HEK293 (cell line): ENCODE data around the gene CECR2.

ENCODE experiments used
- CTCF ChIA-PET: fragments of 350-600 bp; formaldehyde crosslinking; extraction: SDS; loops from one replicate; lab custom pipeline; 2021; ENCODE audit warnings: antibody characterized with exemption; lab: Yijun Ruan, JAX
- POLR2A ChIA-PET: fragments of 300-600 bp; formaldehyde crosslinking; extraction: SDS; loops from one replicate; lab custom pipeline; 2020; ENCODE audit warnings: antibody characterized with exemption, inconsistent platforms; lab: Yijun Ruan, JAX
- H3K27ac ChIP-seq: fragments of 200-500 bp; sonication (Bioruptor generic); 2 replicates; pipeline ENCODE4 v1.5.1; 2014; ENCODE audit warnings: low read depth, low read length, control low read depth, inconsistent platforms; ENCODE audit errors: extremely low read depth
- H3K36me3 ChIP-seq, 2 experiments: fragments of 200-500 bp in 1 of 2; sonication (Bioruptor generic) in 1 of 2; 1 replicate in 1 of 2; 2 replicates in 1 of 2; pipeline ENCODE4 v1.5.1; 2014 to 2017; ENCODE audit warnings: inconsistent platforms in 2 of 2, low read length in 2 of 2; ENCODE audit not compliant: control insufficient read depth in 2 of 2, insufficient read depth in 1 of 2
- H3K4me1 ChIP-seq: fragments of 200-500 bp; sonication (Bioruptor generic); 2 replicates; pipeline ENCODE4 v1.5.1; 2014; ENCODE audit warnings: mild to moderate bottlenecking, low read length, inconsistent platforms; ENCODE audit not compliant: control insufficient read depth, insufficient read depth
- H3K4me3 ChIP-seq: 2 replicates; pipeline ENCODE4 v1.5.1; 2011; ENCODE audit warnings: low read depth, mild to moderate bottlenecking, control low read depth, low read length, moderate library complexity
- H3K9me3 ChIP-seq: fragments of 200-500 bp; sonication (Bioruptor generic); 2 replicates; pipeline ENCODE4 v1.5.1; 2014; ENCODE audit warnings: low read depth, low read length, inconsistent platforms; ENCODE audit not compliant: control insufficient read depth, insufficient read depth
- ATF2 ChIP-seq: fragments of 450-650 bp; formaldehyde crosslinking; IDR thresholded peaks from 2 replicates; pipeline ENCODE4 v1.5.1; 2016; ENCODE audit warnings: missing biosample characterization, missing genetic modification characterization, low read depth
- GLIS1 ChIP-seq: fragments of 450-650 bp; formaldehyde crosslinking; IDR thresholded peaks from 2 replicates; pipeline ENCODE4 v1.5.1; 2016; ENCODE audit warnings: missing biosample characterization, missing genetic modification characterization
- MEIS1 ChIP-seq: sonication (generic); formaldehyde crosslinking; IDR thresholded peaks from 2 replicates; pipeline ENCODE4 v1.8.1; 2022; ENCODE audit warnings: missing genetic modification reagents, mild to moderate bottlenecking, borderline replicate concordance
- TCF7L2 ChIP-seq: IDR thresholded peaks from 2 replicates; pipeline ENCODE4 v1.6.1; 2011; ENCODE audit warnings: low read depth, mild to moderate bottlenecking, inconsistent platforms, low read length, moderate library complexity, borderline replicate concordance
- WT1 ChIP-seq: fragments of 450-650 bp; formaldehyde crosslinking; IDR thresholded peaks from 2 replicates; pipeline ENCODE4 v1.5.1; 2016; ENCODE audit warnings: missing biosample characterization, missing genetic modification characterization
- ZBTB44 ChIP-seq: fragments of 450-650 bp; IDR thresholded peaks from 2 replicates; pipeline ENCODE4 v1.5.1; 2018; ENCODE audit warnings: missing biosample characterization, mild to moderate bottlenecking, missing genetic modification characterization
- ZBTB7A ChIP-seq: fragments of 450-650 bp; formaldehyde crosslinking; IDR thresholded peaks from 2 replicates; pipeline ENCODE4 v1.5.1; 2016; ENCODE audit warnings: low read depth, missing biosample characterization, missing genetic modification characterization
- ZEB2 ChIP-seq: fragments of 450-650 bp; formaldehyde crosslinking; IDR thresholded peaks from 2 replicates; pipeline ENCODE4 v1.5.1; 2016; ENCODE audit warnings: missing biosample characterization, missing genetic modification characterization
- ZFP41 ChIP-seq: fragments of 450-650 bp; formaldehyde crosslinking; IDR thresholded peaks from 2 replicates; pipeline ENCODE4 v1.5.1; 2016; ENCODE audit warnings: missing biosample characterization, missing genetic modification characterization, borderline replicate concordance
- ZIC2 ChIP-seq: fragments of 450-650 bp; formaldehyde crosslinking; IDR thresholded peaks from 2 replicates; pipeline ENCODE4 v1.5.1; 2016; ENCODE audit warnings: missing biosample characterization, missing genetic modification characterization
- ZNF146 ChIP-seq: fragments of 450-650 bp; formaldehyde crosslinking; IDR thresholded peaks from 2 replicates; pipeline ENCODE4 v1.5.1; 2016; ENCODE audit warnings: missing biosample characterization, missing genetic modification characterization
- ZNF174 ChIP-seq: fragments of 450-650 bp; formaldehyde crosslinking; IDR thresholded peaks from 2 replicates; pipeline ENCODE4 v1.5.0; 2017; ENCODE audit warnings: missing biosample characterization, mild to moderate bottlenecking, missing genetic modification characterization
- ZNF2 ChIP-seq: fragments of 450-650 bp; formaldehyde crosslinking; IDR thresholded peaks from 2 replicates; pipeline ENCODE4 v1.5.1; 2016; ENCODE audit warnings: missing biosample characterization, missing genetic modification characterization
- ZNF202 ChIP-seq: fragments of 450-650 bp; formaldehyde crosslinking; IDR thresholded peaks from 2 replicates; pipeline ENCODE4 v1.5.1; 2016; ENCODE audit warnings: missing biosample characterization, missing genetic modification characterization, borderline replicate concordance
- ZNF23 ChIP-seq: fragments of 450-650 bp; formaldehyde crosslinking; IDR thresholded peaks from 2 replicates; pipeline ENCODE4 v1.5.1; 2016; ENCODE audit warnings: missing biosample characterization, missing genetic modification characterization, borderline replicate concordance
- ZNF239 ChIP-seq: fragments of 450-650 bp; formaldehyde crosslinking; IDR thresholded peaks from 2 replicates; pipeline ENCODE4 v1.5.1; 2016; ENCODE audit warnings: missing biosample characterization, missing genetic modification characterization
- ZNF366 ChIP-seq: fragments of 450-650 bp; formaldehyde crosslinking; conservative IDR thresholded peaks from 2 replicates; pipeline ENCODE4 v1.5.1; 2016; ENCODE audit warnings: missing biosample characterization, missing genetic modification characterization
- ZNF416 ChIP-seq: fragments of 450-650 bp; formaldehyde crosslinking; IDR thresholded peaks from 2 replicates; pipeline ENCODE4 v1.5.1; 2016; ENCODE audit warnings: missing biosample characterization, missing genetic modification characterization
- ZNF629 ChIP-seq: fragments of 450-650 bp; formaldehyde crosslinking; IDR thresholded peaks from 2 replicates; pipeline ENCODE4 v1.5.1; 2017; ENCODE audit warnings: missing biosample characterization, missing genetic modification characterization
- ZNF658 ChIP-seq: fragments of 450-650 bp; formaldehyde crosslinking; IDR thresholded peaks from 2 replicates; pipeline ENCODE4; 2016; ENCODE audit warnings: missing biosample characterization, missing genetic modification characterization
- ZNF677 ChIP-seq: fragments of 450-650 bp; IDR thresholded peaks from 2 replicates; pipeline ENCODE4 v1.5.0; 2018; ENCODE audit warnings: missing biosample characterization, mild to moderate bottlenecking, missing genetic modification characterization, moderate library complexity
- ZNF707 ChIP-seq: fragments of 450-650 bp; formaldehyde crosslinking; IDR thresholded peaks from 2 replicates; pipeline ENCODE4 v1.5.1; 2016; ENCODE audit warnings: missing biosample characterization, missing genetic modification characterization
- ZNF76 ChIP-seq: fragments of 450-650 bp; formaldehyde crosslinking; IDR thresholded peaks from 2 replicates; pipeline ENCODE4; 2016; ENCODE audit warnings: low read depth, missing biosample characterization, missing genetic modification characterization, borderline replicate concordance
- ZSCAN30 ChIP-seq: fragments of 450-650 bp; IDR thresholded peaks from 2 replicates; pipeline ENCODE4 v1.5.1; 2018; ENCODE audit warnings: missing biosample characterization, mild to moderate bottlenecking, missing genetic modification characterization, moderate library complexity

CECR2 gene

GRCh38 chr22:17387356-17387755, 18.1 kb downstream of the CECR2 start:
- 0 out of 2 replicates have a peak, but pooled peaks cover 4% of the 10 kb centered on the region for H3K4me1 ChIP-seq
- no peaks in the 10 kb centered on the region for H3K9me3 ChIP-seq
- H3K4me3 ChIP-seq: no peak overlapping the region
- H3K27ac ChIP-seq: no peak overlapping the region
- TF ChIP-seq ZNF416 (tag by site-specific recombination): no peak
- TF ChIP-seq ZNF629 (tag by site-specific recombination): no peak
- TF ChIP-seq WT1: no peak
- TF ChIP-seq ZNF2 (tag by site-specific recombination): no peak
- no peak for TF ChIP-seq TCF7L2
- no peak for TF ChIP-seq ZNF677 (tag by site-specific recombination)
- TF ChIP-seq ZNF76 (tag by site-specific recombination): no peak
- TF ChIP-seq ZNF23 (tag by site-specific recombination): no peak
- TF ChIP-seq MEIS1 (CRISPR knock-in tag): no peak
- no peak for TF ChIP-seq ZNF239 (tag by site-specific recombination)
- no peaks in the 10 kb centered on the region; a peak in 1 of 3 replicates for H3K36me3 ChIP-seq
- ChIA-PET CTCF (interaction anchor here (0.6 to 1.3 kb wide), 4 partner anchors 21 to 216 kb away, joined by 3 to 5 read pairs (median 4); no protein-coding TSS in a partner anchor), POLR2A (no interaction called here)

GRCh38 chr22:17388235-17388634, 19.0 kb downstream of the CECR2 start:
- ChIA-PET CTCF (interaction anchor here (0.6 to 1.6 kb wide), 4 partner anchors 17 to 681 kb away, joined by 3 to 4 read pairs (median 3); no protein-coding TSS in a partner anchor), POLR2A (no interaction called here)
- Histone ChIP-seq H3K4me1 (0 out of 2 replicates have a peak, but pooled peaks cover 4% of the 10 kb centered on the region), H3K4me3 (no peak overlapping the region), H3K36me3 (no peaks in the 10 kb centered on the region; a peak in 1 of 3 replicates), H3K9me3 (no peaks in the 10 kb centered on the region), H3K27ac (no peak overlapping the region)
- TF ChIP-seq MEIS1 (CRISPR knock-in tag) (no peak), ZBTB44 (tag by site-specific recombination) (0 out of 2 replicates have a peak, but pooled peaks have one; percentile 35), ZIC2 (tag by site-specific recombination) (peak; percentile 55), ZFP41 (tag by site-specific recombination) (no peak), GLIS1 (no peak)

GRCh38 chr22:17390087-17390486, 20.8 kb downstream of the CECR2 start:
- no peak overlapping the region for H3K4me3 ChIP-seq
- H3K9me3 ChIP-seq: no peaks in the 10 kb centered on the region
- H3K36me3 ChIP-seq: no peaks in the 10 kb centered on the region; a peak in 1 of 3 replicates
- 0 out of 2 replicates have a peak, but pooled peaks cover 4% of the 10 kb centered on the region for H3K4me1 ChIP-seq
- POLR2A ChIA-PET: no interaction called here
- CTCF ChIA-PET: no interaction called here
- no peak overlapping the region for H3K27ac ChIP-seq
- TF ChIP-seq ZBTB7A (tag by site-specific recombination) (no peak), ZNF146 (tag by site-specific recombination) (no peak), ZNF658 (tag by site-specific recombination) (no peak), ZEB2 (tag by site-specific recombination) (no peak), ZNF202 (tag by site-specific recombination) (no peak), ATF2 (tag by site-specific recombination) (no peak; the same call in 1 of the 2 replicates), ZSCAN30 (no peak), MEIS1 (CRISPR knock-in tag) (no peak), ZNF366 (tag by site-specific recombination) (no peak), TCF7L2 (no peak), ZNF707 (tag by site-specific recombination) (no peak), ZNF174 (no peak)
